GM19035 (cell line): ENCODE data around the gene RHBDF2.

ENCODE experiments used
- ATAC-seq: cut with Tn5 transposase; IDR thresholded peaks from one replicate; pipeline ENCODE4 v1.9.1; 2021; ENCODE audit not compliant: unreplicated experiment

The RHBDF2 gene

GRCh38 chr17:76467366-76467765, 33.9 kb downstream of the RHBDF2 start, which contains the start of gene AANAT:
AANAT (plus strand) TSS chr17:76467603; CDS start chr17:76468747, 1,144 bp downstream.
- no peak for ATAC-seq

- no peak for ATAC-seq
Measured at GRCh38 chr17:76466775-76467130, 34.5 kb downstream of the RHBDF2 start.

GRCh38 chr17:76462556-76463290, 38.5 kb downstream of the RHBDF2 start:
- no peak for ATAC-seq

- ATAC-seq: no peak
Measured at GRCh38 chr17:76461765-76462555, 39.3 kb downstream of the RHBDF2 start.

GRCh38 chr17:76459674-76460073, 41.5 kb downstream of the RHBDF2 start:
- ATAC-seq: no peak

- no peak for ATAC-seq
Measured at GRCh38 chr17:76458580-76459490, 42.4 kb downstream of the RHBDF2 start.

- ATAC-seq: no peak
Measured at GRCh38 chr17:76453431-76453743, 47.8 kb downstream of the RHBDF2 start.

- ATAC-seq: peak; percentile 89
Measured at GRCh38 chr17:76452660-76453430, 48.4 kb downstream of the RHBDF2 start, which contains the start of gene UBE2O. UBE2O (minus strand) TSS chr17:76453152; CDS start chr17:76453141, 11 bp downstream.

- peak; percentile 31 for ATAC-seq
Measured at GRCh38 chr17:76452127-76452659, 49.0 kb downstream of the RHBDF2 start.

- no peak for ATAC-seq
Measured at GRCh38 chr17:76451506-76451905, 49.7 kb downstream of the RHBDF2 start.

- ATAC-seq: no peak
Measured at GRCh38 chr17:76449126-76449525, 52.1 kb downstream of the RHBDF2 start.

- ATAC-seq: no peak
Measured at GRCh38 chr17:76447931-76448652, 53.1 kb downstream of the RHBDF2 start.

GRCh38 chr17:76446449-76447231, 54.6 kb downstream of the RHBDF2 start:
- ATAC-seq: no peak

GRCh38 chr17:76445697-76446448, 55.4 kb downstream of the RHBDF2 start:
- no peak for ATAC-seq

GRCh38 chr17:76444518-76445311, 56.5 kb downstream of the RHBDF2 start:
- ATAC-seq: no peak

GRCh38 chr17:76442341-76443338, 58.6 kb downstream of the RHBDF2 start:
- ATAC-seq: no peak
